Subcutaneous abdominal adipose tissue (tissue), 5 donors: ENCODE data around the gene ATP8A1.

ENCODE experiments used
- H3K27ac ChIP-seq: one replicate; pipeline ENCODE4 v1.7.0; 2013; ENCODE audit warnings: low read depth, mild to moderate bottlenecking, inconsistent platforms, low read length, moderate library complexity
- H3K27me3 ChIP-seq, 5 donors: one replicate each; pipeline ENCODE4 v1.7.0; 2013; ENCODE audit warnings: low read length in 5 of 5, inconsistent platforms in 1 of 5; ENCODE audit not compliant: control insufficient read depth in 5 of 5, insufficient read depth in 4 of 5
- H3K36me3 ChIP-seq, 5 donors: one replicate each; pipeline ENCODE4 v1.7.0; 2013; ENCODE audit warnings: low read length in 5 of 5; ENCODE audit not compliant: control insufficient read depth in 5 of 5, insufficient read depth in 5 of 5
- H3K4me1 ChIP-seq, 5 donors: one replicate each; pipeline ENCODE4 v1.7.0; 2013; ENCODE audit warnings: low read length in 5 of 5, mild to moderate bottlenecking in 3 of 5, moderate library complexity in 1 of 5; ENCODE audit not compliant: control insufficient read depth in 5 of 5, insufficient read depth in 5 of 5
- H3K4me3 ChIP-seq, 5 donors: one replicate each; pipeline ENCODE4 v1.7.0; 2013; ENCODE audit warnings: low read length in 5 of 5, low read depth in 1 of 5
- H3K9ac ChIP-seq, 5 donors: one replicate each; pipeline ENCODE4 v1.7.0; 2013; ENCODE audit warnings: low read length in 5 of 5, mild to moderate bottlenecking in 4 of 5, moderate library complexity in 3 of 5
- H3K9me3 ChIP-seq, 5 donors: one replicate each; pipeline ENCODE4 v1.7.0; 2013; ENCODE audit warnings: low read length in 5 of 5; ENCODE audit not compliant: control insufficient read depth in 5 of 5
- donor health status: healthy.
- donor health status: healthy.
- donor health status: healthy.
- donor health status: healthy.
- donor health status: healthy.

ATP8A1 gene

DNA sequence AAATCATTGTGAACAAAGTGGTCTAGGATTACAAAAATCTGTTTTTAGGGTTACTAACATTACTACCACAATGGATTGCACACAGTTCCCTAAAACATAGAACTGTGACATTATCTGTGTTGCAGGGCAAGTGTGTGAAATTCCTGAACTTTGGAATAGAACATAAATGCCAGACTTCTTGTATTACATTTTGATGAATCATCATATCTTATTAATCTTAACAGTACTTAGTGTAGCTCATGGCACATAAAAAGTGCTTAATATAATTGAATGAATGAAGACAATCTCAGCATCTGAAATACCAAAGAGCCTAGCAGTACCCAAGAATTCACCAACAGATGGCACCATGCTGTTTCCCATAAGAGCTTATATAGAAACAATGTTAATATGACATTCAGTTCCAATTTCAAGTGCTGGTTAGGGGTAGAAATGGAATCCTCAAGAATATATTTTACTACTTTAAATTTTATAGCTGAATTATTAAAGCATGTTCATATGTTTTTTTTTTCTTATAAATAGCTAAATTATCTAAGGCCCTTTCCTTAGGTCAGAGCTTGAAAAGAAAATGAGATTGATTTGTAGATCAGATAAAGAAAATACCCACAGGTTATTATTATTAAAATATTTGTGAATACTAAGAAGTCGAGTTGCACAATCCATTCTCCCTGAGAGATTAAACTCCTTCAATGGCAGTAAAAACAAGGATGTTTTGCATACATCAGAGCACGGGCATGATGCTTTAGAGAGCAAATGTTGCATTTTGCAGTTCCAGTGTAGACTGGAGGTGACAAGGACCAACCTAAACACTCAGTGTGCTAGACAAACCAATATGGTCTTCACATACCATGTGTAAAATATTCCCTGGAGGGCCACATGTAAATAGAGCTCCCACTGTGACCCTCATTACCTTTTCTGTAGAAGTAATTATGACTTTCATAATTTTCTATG, 285.3 kb downstream of the ATP8A1 start:
- Histone ChIP-seq H3K4me3 (no peak overlapping the region), H3K9ac (no peak overlapping the region), H3K4me1 (peaks cover 0 to 4% (median 0%) of the 10 kb centered on the region in 5 donors), H3K9me3 (no peaks in the 10 kb centered on the region), H3K27ac (no peak overlapping the region), H3K27me3 (no peaks in the 10 kb centered on the region), H3K36me3 (no peaks in the 10 kb centered on the region)

GRCh38 chr4:42369489-42369888, 287.4 kb downstream of the ATP8A1 start:
- H3K4me3 ChIP-seq: no peak overlapping the region
- no peaks in the 10 kb centered on the region for H3K9me3 ChIP-seq
- no peak overlapping the region for H3K9ac ChIP-seq
- peaks cover 0 to 5% (median 0%) of the 10 kb centered on the region in 5 donors for H3K4me1 ChIP-seq
- H3K27me3 ChIP-seq: no peaks in the 10 kb centered on the region
- H3K36me3 ChIP-seq: no peaks in the 10 kb centered on the region
- no peak overlapping the region for H3K27ac ChIP-seq

DNA sequence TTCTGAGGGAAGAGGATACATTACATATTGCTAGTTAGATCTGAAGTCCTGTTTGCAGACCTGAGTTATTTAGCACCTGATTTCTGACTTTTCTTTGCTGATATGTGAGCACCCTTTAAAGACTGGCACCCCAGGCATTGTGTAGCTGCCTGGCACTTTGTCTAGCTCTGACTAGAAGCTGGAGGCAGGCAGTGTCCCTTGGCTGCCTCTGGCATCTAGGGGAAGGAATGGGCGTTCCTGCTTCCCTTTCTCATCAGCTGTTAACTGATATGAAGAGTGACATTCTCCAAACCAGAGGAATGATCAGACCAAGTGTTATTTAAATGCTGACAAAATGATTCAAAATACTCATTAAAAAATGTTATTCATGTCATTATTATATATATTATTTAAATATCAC, 289.9 kb downstream of the ATP8A1 start:
- H3K36me3 ChIP-seq: no peaks in the 10 kb centered on the region
- H3K4me3 ChIP-seq: no peak overlapping the region
- H3K4me1 ChIP-seq: peaks cover 0 to 5% (median 0%) of the 10 kb centered on the region in 5 donors
- H3K27ac ChIP-seq: no peak overlapping the region
- H3K9me3 ChIP-seq: no peaks in the 10 kb centered on the region
- H3K27me3 ChIP-seq: no peaks in the 10 kb centered on the region
- no peak overlapping the region for H3K9ac ChIP-seq

GRCh38 chr4:42364266-42365053, 292.4 kb downstream of the ATP8A1 start:
- peaks cover 0 to 7% (median 0%) of the 10 kb centered on the region in 5 donors for H3K4me1 ChIP-seq
- no peaks in the 10 kb centered on the region for H3K27me3 ChIP-seq
- no peaks in the 10 kb centered on the region for H3K9me3 ChIP-seq
- H3K36me3 ChIP-seq: no peaks in the 10 kb centered on the region
- H3K9ac ChIP-seq: no peak overlapping the region
- H3K4me3 ChIP-seq: no peak overlapping the region
- no peak overlapping the region for H3K27ac ChIP-seq

DNA sequence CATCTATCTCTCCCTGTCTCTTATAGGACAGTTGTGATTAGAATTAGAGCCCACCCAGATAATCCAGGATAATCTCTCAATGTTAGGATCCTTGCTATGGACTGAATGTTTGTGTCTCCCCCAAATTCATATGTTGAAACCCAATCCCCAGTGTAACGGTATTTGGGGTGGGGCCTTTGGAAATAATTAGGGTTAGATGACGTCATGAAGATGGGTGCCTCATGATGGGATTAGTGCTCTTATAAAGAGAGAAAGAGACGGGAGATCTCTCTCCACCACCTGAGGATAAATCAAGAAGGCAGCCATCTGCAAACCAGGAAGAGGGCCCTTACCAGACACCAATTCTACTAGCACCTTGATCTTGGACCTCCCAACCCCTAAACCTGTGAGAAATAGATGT, 293.3 kb downstream of the ATP8A1 start:
- Histone ChIP-seq H3K9ac (no peak overlapping the region), H3K36me3 (no peaks in the 10 kb centered on the region), H3K27me3 (no peaks in the 10 kb centered on the region), H3K27ac (no peak overlapping the region), H3K4me3 (no peak overlapping the region), H3K9me3 (no peaks in the 10 kb centered on the region), H3K4me1 (peaks cover 0 to 7% (median 0%) of the 10 kb centered on the region in 5 donors)

- Histone ChIP-seq H3K27ac (no peak overlapping the region), H3K4me3 (no peak overlapping the region), H3K27me3 (no peaks in the 10 kb centered on the region), H3K36me3 (no peaks in the 10 kb centered on the region), H3K9ac (no peak overlapping the region), H3K9me3 (no peaks in the 10 kb centered on the region), H3K4me1 (peaks cover 0 to 7% (median 0%) of the 10 kb centered on the region in 5 donors)
Measured at GRCh38 chr4:42362591-42362990, 294.3 kb downstream of the ATP8A1 start.

GRCh38 chr4:42361456-42361855, 295.4 kb downstream of the ATP8A1 start:
- Histone ChIP-seq H3K27ac (no peak overlapping the region), H3K9ac (no peak overlapping the region), H3K27me3 (no peaks in the 10 kb centered on the region), H3K36me3 (no peaks in the 10 kb centered on the region), H3K4me1 (peaks cover 0 to 7% (median 0%) of the 10 kb centered on the region in 5 donors), H3K9me3 (no peaks in the 10 kb centered on the region), H3K4me3 (no peak overlapping the region)

GRCh38 chr4:42360256-42360669, 296.6 kb downstream of the ATP8A1 start:
- H3K4me3 ChIP-seq: peak overlapping the region in 3 of 5 donors; percentile 8 to 41 (median 40)
- no peaks in the 10 kb centered on the region for H3K9me3 ChIP-seq
- no peaks in the 10 kb centered on the region for H3K36me3 ChIP-seq
- H3K9ac ChIP-seq: peak overlapping the region in 2 of 5 donors; percentile 11 to 54
- no peak overlapping the region for H3K27ac ChIP-seq
- H3K27me3 ChIP-seq: peaks cover 0 to 4% (median 0%) of the 10 kb centered on the region in 5 donors
- H3K4me1 ChIP-seq: peaks cover 0 to 7% (median 0%) of the 10 kb centered on the region in 5 donors

GRCh38 chr4:42359711-42360110, 297.2 kb downstream of the ATP8A1 start:
- Histone ChIP-seq H3K9ac (peak overlapping the region in 3 of 5 donors; percentile 2 to 54 (median 11)), H3K9me3 (no peaks in the 10 kb centered on the region), H3K27ac (no peak overlapping the region), H3K4me3 (peak overlapping the region; percentile 8 to 41 (median 23)), H3K4me1 (peaks cover 0 to 7% (median 0%) of the 10 kb centered on the region in 5 donors), H3K36me3 (no peaks in the 10 kb centered on the region), H3K27me3 (peaks cover 0 to 4% (median 0%) of the 10 kb centered on the region in 5 donors)
